ENCODE data around the gene PPP1R1B.

The PPP1R1B gene

GRCh38 chr17:39618246-39618913 is 8.4 kb upstream of the PPP1R1B start:
- Histone ChIP-seq H3K27ac (ENCODE audit: low read depth, low read length) (no peak overlapping the region), H3K79me2 (ENCODE audit: control insufficient read depth, insufficient read depth, low read length, unreplicated experiment) (no peaks in the 10 kb centered on the region), H3K4me3 (ENCODE audit: low read depth, low read length) (peak overlapping the region; percentile 77), H3K36me3 (ENCODE audit: insufficient read depth, low read length) (no peaks in the 10 kb centered on the region), H2AFZ (ENCODE audit: low read length, unreplicated experiment) (peak overlapping the region; percentile 57), H3K4me1 (ENCODE audit: control insufficient read depth, insufficient read depth, low read length, unreplicated experiment) (no peaks in the 10 kb centered on the region), H3K27me3 (ENCODE audit: insufficient read depth, low read length) (peaks cover 15% of the 10 kb centered on the region; the same call in 1 of the 2 replicates)

GRCh38 chr17:39618956-39619785 is 7.6 kb upstream of the PPP1R1B start:
- Histone ChIP-seq H3K36me3 (ENCODE audit: insufficient read depth, low read length) (no peaks in the 10 kb centered on the region), H3K27ac (ENCODE audit: low read depth, low read length) (no peak overlapping the region), H2AFZ (ENCODE audit: low read length, unreplicated experiment) (peak overlapping the region; percentile 57), H3K4me3 (ENCODE audit: low read depth, low read length) (peak overlapping the region; percentile 77), H3K27me3 (ENCODE audit: insufficient read depth, low read length) (peaks cover 15% of the 10 kb centered on the region; the same call in 1 of the 2 replicates), H3K4me1 (ENCODE audit: control insufficient read depth, insufficient read depth, low read length, unreplicated experiment) (no peaks in the 10 kb centered on the region), H3K79me2 (ENCODE audit: control insufficient read depth, insufficient read depth, low read length, unreplicated experiment) (no peaks in the 10 kb centered on the region)

- Histone ChIP-seq H3K27me3 (ENCODE audit: insufficient read depth, low read length) (peaks cover 15% of the 10 kb centered on the region), H3K36me3 (ENCODE audit: insufficient read depth, low read length) (no peaks in the 10 kb centered on the region), H3K27ac (ENCODE audit: low read depth, low read length) (no peak overlapping the region), H3K79me2 (ENCODE audit: control insufficient read depth, insufficient read depth, low read length, unreplicated experiment) (no peaks in the 10 kb centered on the region), H2AFZ (ENCODE audit: low read length, unreplicated experiment) (no peak overlapping the region), H3K4me3 (ENCODE audit: low read depth, low read length) (no peak overlapping the region), H3K4me1 (ENCODE audit: control insufficient read depth, insufficient read depth, low read length, unreplicated experiment) (no peaks in the 10 kb centered on the region)
These were observed 7.0 kb upstream of the PPP1R1B start for GRCh38 chr17:39619786-39620101.

- peak overlapping the region; percentile 55 for H3K4me3 ChIP-seq (ENCODE audit: low read depth, low read length)
- H3K36me3 ChIP-seq (ENCODE audit: insufficient read depth, low read length), result no peaks in the 10 kb centered on the region
- no peaks in the 10 kb centered on the region for H3K79me2 ChIP-seq (ENCODE audit: control insufficient read depth, insufficient read depth, low read length, unreplicated experiment)
- H3K27ac ChIP-seq (ENCODE audit: low read depth, low read length), result no peak overlapping the region
- peaks cover 28% of the 10 kb centered on the region for H3K27me3 ChIP-seq (ENCODE audit: insufficient read depth, low read length)
- peaks cover 5% of the 10 kb centered on the region for H3K4me1 ChIP-seq (ENCODE audit: control insufficient read depth, insufficient read depth, low read length, unreplicated experiment)
- no peak overlapping the region for H2AFZ ChIP-seq (ENCODE audit: low read length, unreplicated experiment)
These were observed 5.0 kb upstream of the PPP1R1B start for GRCh38 chr17:39621523-39622379.

GRCh38 chr17:39622380-39623006 is 4.3 kb upstream of the PPP1R1B start:
- H3K27me3 ChIP-seq (ENCODE audit: insufficient read depth, low read length), result peaks cover 31% of the 10 kb centered on the region
- no peak overlapping the region for H2AFZ ChIP-seq (ENCODE audit: low read length, unreplicated experiment)
- peaks cover 7% of the 10 kb centered on the region for H3K4me1 ChIP-seq (ENCODE audit: control insufficient read depth, insufficient read depth, low read length, unreplicated experiment)
- H3K27ac ChIP-seq (ENCODE audit: low read depth, low read length), result no peak overlapping the region
- no peaks in the 10 kb centered on the region for H3K79me2 ChIP-seq (ENCODE audit: control insufficient read depth, insufficient read depth, low read length, unreplicated experiment)
- peak overlapping the region; percentile 55 for H3K4me3 ChIP-seq (ENCODE audit: low read depth, low read length)
- no peaks in the 10 kb centered on the region for H3K36me3 ChIP-seq (ENCODE audit: insufficient read depth, low read length)

GRCh38 chr17:39623356-39623950 is 3.3 kb upstream of the PPP1R1B start:
- Histone ChIP-seq H3K27ac (ENCODE audit: low read depth, low read length) (no peak overlapping the region), H3K27me3 (ENCODE audit: insufficient read depth, low read length) (peaks cover 41% of the 10 kb centered on the region), H3K36me3 (ENCODE audit: insufficient read depth, low read length) (no peaks in the 10 kb centered on the region), H2AFZ (ENCODE audit: low read length, unreplicated experiment) (no peak overlapping the region), H3K4me3 (ENCODE audit: low read depth, low read length) (no peak overlapping the region), H3K79me2 (ENCODE audit: control insufficient read depth, insufficient read depth, low read length, unreplicated experiment) (no peaks in the 10 kb centered on the region), H3K4me1 (ENCODE audit: control insufficient read depth, insufficient read depth, low read length, unreplicated experiment) (peaks cover 7% of the 10 kb centered on the region)

GRCh38 chr17:39624313-39624712 is 2.4 kb upstream of the PPP1R1B start:
- Histone ChIP-seq H3K36me3 (ENCODE audit: insufficient read depth, low read length) (no peaks in the 10 kb centered on the region), H2AFZ (ENCODE audit: low read length, unreplicated experiment) (no peak overlapping the region), H3K27me3 (ENCODE audit: insufficient read depth, low read length) (peaks cover 48% of the 10 kb centered on the region), H3K79me2 (ENCODE audit: control insufficient read depth, insufficient read depth, low read length, unreplicated experiment) (no peaks in the 10 kb centered on the region), H3K4me3 (ENCODE audit: low read depth, low read length) (no peak overlapping the region), H3K27ac (ENCODE audit: low read depth, low read length) (no peak overlapping the region), H3K4me1 (ENCODE audit: control insufficient read depth, insufficient read depth, low read length, unreplicated experiment) (peaks cover 7% of the 10 kb centered on the region)

- Histone ChIP-seq H3K4me1 (ENCODE audit: control insufficient read depth, insufficient read depth, low read length, unreplicated experiment) (peaks cover 7% of the 10 kb centered on the region), H3K27ac (ENCODE audit: low read depth, low read length) (no peak overlapping the region), H3K79me2 (ENCODE audit: control insufficient read depth, insufficient read depth, low read length, unreplicated experiment) (no peaks in the 10 kb centered on the region), H3K4me3 (ENCODE audit: low read depth, low read length) (no peak overlapping the region), H3K36me3 (ENCODE audit: insufficient read depth, low read length) (no peaks in the 10 kb centered on the region), H2AFZ (ENCODE audit: low read length, unreplicated experiment) (no peak overlapping the region), H3K27me3 (ENCODE audit: insufficient read depth, low read length) (peaks cover 48% of the 10 kb centered on the region)
These were observed 1.5 kb upstream of the PPP1R1B start for GRCh38 chr17:39625198-39625785.

- no peaks in the 10 kb centered on the region for H3K36me3 ChIP-seq (ENCODE audit: insufficient read depth, low read length)
- H2AFZ ChIP-seq (ENCODE audit: low read length, unreplicated experiment), result peak overlapping the region; percentile 76
- H3K27me3 ChIP-seq (ENCODE audit: insufficient read depth, low read length), result peaks cover 43% of the 10 kb centered on the region
- peaks cover 7% of the 10 kb centered on the region for H3K4me1 ChIP-seq (ENCODE audit: control insufficient read depth, insufficient read depth, low read length, unreplicated experiment)
- H3K27ac ChIP-seq (ENCODE audit: low read depth, low read length), result no peak overlapping the region
- peak overlapping the region; percentile 70 for H3K4me3 ChIP-seq (ENCODE audit: low read depth, low read length)
- H3K79me2 ChIP-seq (ENCODE audit: control insufficient read depth, insufficient read depth, low read length, unreplicated experiment), result no peaks in the 10 kb centered on the region
These were observed 427 bp downstream of the PPP1R1B start for GRCh38 chr17:39627047-39627711.
